Ovary (tissue), 3 donors: Measurements from ENCODE around the gene TTC7B.

ENCODE experiments used
- EP300 ChIP-seq: sonication (generic); formaldehyde crosslinking; IDR thresholded peaks from one replicate; pipeline ENCODE4 v1.6.1; 2017; ENCODE audit warnings: antibody characterized with exemption
- POLR2A ChIP-seq: fragments of 450-650 bp; IDR thresholded peaks from one replicate; pipeline ENCODE4 v1.6.1; 2017; ENCODE audit warnings: antibody characterized with exemption, mild to moderate bottlenecking, moderate library complexity
- TF ChIP-seq, protein P1 (sequence below), 3 donors: fragments of 450-650 bp in 2 of 3; fragments of 200-600 bp in 1 of 3; IDR thresholded peaks; one replicate each; pipeline versions ENCODE4 v1.5.1 to v1.8.0; 2016 to 2022; ENCODE audit warnings: antibody characterized with exemption in 3 of 3, mild to moderate bottlenecking in 1 of 3
- donor health status: DM: no; HTN: no; CAD: no.

DNA sequence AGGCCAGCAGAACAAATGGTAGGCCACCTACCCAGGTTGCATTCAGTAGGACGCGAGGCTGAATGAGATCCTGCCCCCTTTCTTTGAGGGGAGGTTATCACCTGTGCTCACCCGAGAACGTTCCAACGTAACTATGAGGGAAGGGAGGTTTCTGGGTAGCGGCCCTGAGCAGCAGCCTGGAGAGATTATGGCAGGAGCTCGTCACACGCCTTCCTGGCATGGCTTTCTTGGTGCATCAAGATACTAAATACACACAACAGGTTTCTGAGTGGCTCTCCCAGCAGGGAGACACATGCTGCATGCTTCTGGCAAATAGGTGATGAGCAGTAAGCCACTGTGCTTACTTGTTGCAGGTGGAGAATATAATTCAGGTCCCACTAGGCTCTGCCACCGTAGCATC is 271.7 kb downstream of the TTC7B start:
- TF ChIP-seq, protein P1, sequence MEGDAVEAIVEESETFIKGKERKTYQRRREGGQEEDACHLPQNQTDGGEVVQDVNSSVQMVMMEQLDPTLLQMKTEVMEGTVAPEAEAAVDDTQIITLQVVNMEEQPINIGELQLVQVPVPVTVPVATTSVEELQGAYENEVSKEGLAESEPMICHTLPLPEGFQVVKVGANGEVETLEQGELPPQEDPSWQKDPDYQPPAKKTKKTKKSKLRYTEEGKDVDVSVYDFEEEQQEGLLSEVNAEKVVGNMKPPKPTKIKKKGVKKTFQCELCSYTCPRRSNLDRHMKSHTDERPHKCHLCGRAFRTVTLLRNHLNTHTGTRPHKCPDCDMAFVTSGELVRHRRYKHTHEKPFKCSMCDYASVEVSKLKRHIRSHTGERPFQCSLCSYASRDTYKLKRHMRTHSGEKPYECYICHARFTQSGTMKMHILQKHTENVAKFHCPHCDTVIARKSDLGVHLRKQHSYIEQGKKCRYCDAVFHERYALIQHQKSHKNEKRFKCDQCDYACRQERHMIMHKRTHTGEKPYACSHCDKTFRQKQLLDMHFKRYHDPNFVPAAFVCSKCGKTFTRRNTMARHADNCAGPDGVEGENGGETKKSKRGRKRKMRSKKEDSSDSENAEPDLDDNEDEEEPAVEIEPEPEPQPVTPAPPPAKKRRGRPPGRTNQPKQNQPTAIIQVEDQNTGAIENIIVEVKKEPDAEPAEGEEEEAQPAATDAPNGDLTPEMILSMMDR (IDR thresholded peaks at IDR 0.05) = no peak
- TF ChIP-seq EP300 (no peak), POLR2A (no peak)
